ENCODE measurements around the gene VAT1L. TPM values are rescaled to one million over a fixed set of nuclear protein-coding genes. Genes with fewer than 3 reads are reported as not detected.

The VAT1L gene
- total and polyA plus RNA-seq, 2 donors (not counting 1 experiment from before 2014, with no cell fraction given) = 17.9 to 86.9 TPM

DNA sequence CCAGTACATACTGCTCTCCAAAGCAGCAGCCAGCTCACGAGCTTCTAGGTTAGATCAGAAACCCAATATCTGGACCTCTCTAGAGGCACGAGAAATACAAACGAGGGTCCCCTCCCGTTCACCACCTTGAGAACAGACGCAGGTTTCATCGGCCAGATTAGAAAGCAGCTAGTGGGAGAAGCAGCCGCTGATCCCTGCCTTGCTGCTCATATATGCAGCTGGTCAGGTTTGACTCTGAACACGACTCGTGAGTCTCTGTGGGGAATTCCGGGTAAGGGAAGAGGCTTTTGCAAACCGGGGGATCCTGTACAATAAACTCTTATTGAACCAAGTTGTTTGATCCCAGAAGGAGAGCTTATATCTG lies 1.6 kb downstream of the VAT1L start:
- Histone ChIP-seq H2AFZ (ENCODE audit: low read length) (no peak overlapping the region), H3K27me3 (ENCODE audit: control insufficient read depth, insufficient read depth, low read length) (peaks cover 6% of the 10 kb centered on the region), H3K79me2 (ENCODE audit: control insufficient read depth, insufficient read depth, low read length) (no peaks in the 10 kb centered on the region), H4K20me1 (ENCODE audit: control insufficient read depth, extremely low read depth, insufficient read depth, low read length) (no peaks in the 10 kb centered on the region), H3K36me3 (ENCODE audit: control insufficient read depth, insufficient read depth, low read length) (no peaks in the 10 kb centered on the region), H3K4me3 (replicated peaks in 1 of 4; ENCODE audit: control extremely low read depth in 1 of 4, insufficient read depth in 1 of 4, low read depth in 3 of 4, low read length in 4 of 4) (peak overlapping the region in 3 of 4 experiments; percentile 25 to 67 (median 66)), H3K4me2 (ENCODE audit: extremely low read depth, insufficient read depth, low read length) (peak overlapping the region; percentile 56), H3K27ac (ENCODE audit: insufficient read depth, low read length) (no peak overlapping the region), H3K4me1 (ENCODE audit: control insufficient read depth, extremely low read depth, insufficient read depth, low read length) (no peaks in the 10 kb centered on the region), H3K9me3 (ENCODE audit: control insufficient read depth, insufficient read depth, low read depth, low read length) (no peaks in the 10 kb centered on the region), H3K9ac (ENCODE audit: insufficient read depth, low read length) (no peak overlapping the region)
- DNase-seq (ENCODE audit: low read depth in 2 of 2) = no peak
- TF ChIP-seq, protein P1, sequence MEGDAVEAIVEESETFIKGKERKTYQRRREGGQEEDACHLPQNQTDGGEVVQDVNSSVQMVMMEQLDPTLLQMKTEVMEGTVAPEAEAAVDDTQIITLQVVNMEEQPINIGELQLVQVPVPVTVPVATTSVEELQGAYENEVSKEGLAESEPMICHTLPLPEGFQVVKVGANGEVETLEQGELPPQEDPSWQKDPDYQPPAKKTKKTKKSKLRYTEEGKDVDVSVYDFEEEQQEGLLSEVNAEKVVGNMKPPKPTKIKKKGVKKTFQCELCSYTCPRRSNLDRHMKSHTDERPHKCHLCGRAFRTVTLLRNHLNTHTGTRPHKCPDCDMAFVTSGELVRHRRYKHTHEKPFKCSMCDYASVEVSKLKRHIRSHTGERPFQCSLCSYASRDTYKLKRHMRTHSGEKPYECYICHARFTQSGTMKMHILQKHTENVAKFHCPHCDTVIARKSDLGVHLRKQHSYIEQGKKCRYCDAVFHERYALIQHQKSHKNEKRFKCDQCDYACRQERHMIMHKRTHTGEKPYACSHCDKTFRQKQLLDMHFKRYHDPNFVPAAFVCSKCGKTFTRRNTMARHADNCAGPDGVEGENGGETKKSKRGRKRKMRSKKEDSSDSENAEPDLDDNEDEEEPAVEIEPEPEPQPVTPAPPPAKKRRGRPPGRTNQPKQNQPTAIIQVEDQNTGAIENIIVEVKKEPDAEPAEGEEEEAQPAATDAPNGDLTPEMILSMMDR (conservative IDR thresholded peaks at IDR 0.05 in 1 of 2, IDR thresholded peaks at IDR 0.05 in 1 of 2; ENCODE audit: low read depth in 1 of 2, low read length in 2 of 2) = no peak
- TF ChIP-seq EZH2 (IDR thresholded peaks at IDR 0.05; ENCODE audit: low read length, missing control alignments) = no peak

DNA sequence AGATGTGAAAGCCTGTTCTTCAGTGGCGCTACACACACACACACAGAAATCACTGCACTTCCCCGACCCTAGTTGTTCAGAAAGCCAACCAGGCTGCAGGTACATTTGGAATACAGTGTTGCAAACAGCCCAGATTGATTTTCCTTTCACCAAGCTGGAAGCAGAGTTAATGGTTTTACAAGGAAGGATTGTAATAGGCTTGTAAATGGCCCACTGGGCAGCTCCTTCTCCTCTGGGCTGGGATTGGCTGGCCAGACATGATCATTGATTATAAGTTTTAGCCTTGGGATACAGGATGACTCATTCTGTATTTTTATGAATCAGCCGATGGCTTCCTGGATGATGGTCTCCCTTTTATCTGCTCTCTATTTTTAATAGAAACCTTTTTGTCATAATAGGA lies 2.5 kb downstream of the VAT1L start:
- no peaks in the 10 kb centered on the region for H3K4me1 ChIP-seq (ENCODE audit: control insufficient read depth, extremely low read depth, insufficient read depth, low read length)
- H3K9ac ChIP-seq (ENCODE audit: insufficient read depth, low read length) = no peak overlapping the region
- no peaks in the 10 kb centered on the region for H3K36me3 ChIP-seq (ENCODE audit: control insufficient read depth, insufficient read depth, low read length)
- no peak overlapping the region for H3K4me3 ChIP-seq (replicated peaks in 1 of 4; ENCODE audit: control extremely low read depth in 1 of 4, insufficient read depth in 1 of 4, low read depth in 3 of 4, low read length in 4 of 4)
- no peak overlapping the region for H3K4me2 ChIP-seq (ENCODE audit: extremely low read depth, insufficient read depth, low read length)
- H3K27me3 ChIP-seq (ENCODE audit: control insufficient read depth, insufficient read depth, low read length) = peaks cover 6% of the 10 kb centered on the region
- no peaks in the 10 kb centered on the region for H3K9me3 ChIP-seq (ENCODE audit: control insufficient read depth, insufficient read depth, low read depth, low read length)
- no peak overlapping the region for H2AFZ ChIP-seq (ENCODE audit: low read length)
- TF ChIP-seq, protein P1 (conservative IDR thresholded peaks at IDR 0.05 in 1 of 2, IDR thresholded peaks at IDR 0.05 in 1 of 2; ENCODE audit: low read depth in 1 of 2, low read length in 2 of 2) = no peak
- no peak for TF ChIP-seq EZH2 (IDR thresholded peaks at IDR 0.05; ENCODE audit: low read length, missing control alignments)
- H4K20me1 ChIP-seq (ENCODE audit: control insufficient read depth, extremely low read depth, insufficient read depth, low read length) = no peaks in the 10 kb centered on the region
- peak in 1 of 2 donors; percentile 41 for DNase-seq (ENCODE audit: low read depth in 2 of 2)
- no peak overlapping the region for H3K27ac ChIP-seq (ENCODE audit: insufficient read depth, low read length)
- no peaks in the 10 kb centered on the region for H3K79me2 ChIP-seq (ENCODE audit: control insufficient read depth, insufficient read depth, low read length)

DNA sequence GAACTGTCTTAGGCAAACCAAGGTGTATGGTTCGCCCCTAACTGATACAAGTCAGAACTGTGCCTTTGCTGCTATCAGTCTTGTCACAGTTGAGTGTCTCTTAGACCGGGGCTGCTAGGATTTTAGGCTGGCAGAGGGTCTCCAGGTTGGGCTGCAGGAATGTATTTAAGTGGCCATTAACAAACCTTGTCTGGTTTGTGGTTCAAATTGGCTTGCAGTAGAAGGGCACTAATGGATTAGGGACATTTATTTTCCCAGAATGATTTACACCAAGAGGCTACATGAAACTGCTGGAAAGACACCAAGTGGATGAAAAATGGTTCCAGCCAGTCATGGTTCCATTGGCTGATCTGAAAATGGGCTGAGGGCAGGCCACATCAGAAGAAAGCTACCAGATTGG lies 5.1 kb downstream of the VAT1L start:
- Histone ChIP-seq H3K27me3 (ENCODE audit: control insufficient read depth, insufficient read depth, low read length) (peaks cover 6% of the 10 kb centered on the region), H3K27ac (ENCODE audit: insufficient read depth, low read length) (no peak overlapping the region), H3K4me3 (replicated peaks in 1 of 4; ENCODE audit: control extremely low read depth in 1 of 4, insufficient read depth in 1 of 4, low read depth in 3 of 4, low read length in 4 of 4) (no peak overlapping the region), H3K79me2 (ENCODE audit: control insufficient read depth, insufficient read depth, low read length) (no peaks in the 10 kb centered on the region), H2AFZ (ENCODE audit: low read length) (no peak overlapping the region), H3K9ac (ENCODE audit: insufficient read depth, low read length) (no peak overlapping the region), H3K4me2 (ENCODE audit: extremely low read depth, insufficient read depth, low read length) (no peak overlapping the region), H3K9me3 (ENCODE audit: control insufficient read depth, insufficient read depth, low read depth, low read length) (no peaks in the 10 kb centered on the region), H4K20me1 (ENCODE audit: control insufficient read depth, extremely low read depth, insufficient read depth, low read length) (no peaks in the 10 kb centered on the region), H3K4me1 (ENCODE audit: control insufficient read depth, extremely low read depth, insufficient read depth, low read length) (no peaks in the 10 kb centered on the region), H3K36me3 (ENCODE audit: control insufficient read depth, insufficient read depth, low read length) (no peaks in the 10 kb centered on the region)
- DNase-seq (ENCODE audit: low read depth in 2 of 2) = no peak
- no peak for TF ChIP-seq EZH2 (IDR thresholded peaks at IDR 0.05; ENCODE audit: low read length, missing control alignments)
- TF ChIP-seq, protein P1 (conservative IDR thresholded peaks at IDR 0.05 in 1 of 2, IDR thresholded peaks at IDR 0.05 in 1 of 2; ENCODE audit: low read depth in 1 of 2, low read length in 2 of 2) = no peak
